Bronchial epithelial cell (primary cell): ENCODE data around the gene LUC7L2. TPM values are rescaled to one million over a fixed set of nuclear protein-coding genes. Genes with fewer than 3 reads are reported as not detected.
A peak's percentile ranks its signal among the peaks of the same experiment; 100 is the strongest.
"Not testable (repeated sequence)": the region's sequence is repeated elsewhere in the genome, so short reads cannot be mapped to it uniquely, and the experiment has no call there.

ENCODE experiments used
- DNase-seq: peaks from one replicate; pipeline ENCODE4 v3.0.0-alpha.2; 2010; ENCODE audit warnings: low read depth
- FAIRE-seq: peaks from 2 replicates; lab custom pipeline; 2011; peaks lifted over from hg19 to GRCh38; lab: Jason Lieb, UNC
- H3K27me3 ChIP-seq: 2 replicates; pipeline ENCODE4 v1.5.1; 2011; ENCODE audit warnings: low read length; ENCODE audit not compliant: control insufficient read depth, insufficient read depth
- H3K36me3 ChIP-seq: 2 replicates; pipeline ENCODE4 v1.5.1; 2011; ENCODE audit warnings: low read length; ENCODE audit not compliant: control insufficient read depth, insufficient read depth
- H3K4me3 ChIP-seq: 2 replicates; pipeline ENCODE4 v1.5.1; 2011; ENCODE audit warnings: mild to moderate bottlenecking, low read depth, low read length, control low read depth
- total RNA-seq: library from RNA; depleted of rRNA; stranded (reverse); fragments of >200 nt; gene quantifications from 2 replicates; pipeline ENCODE4 v1.2.1, GENCODE V29; 2014
- TF ChIP-seq, protein P1 (sequence below): IDR thresholded peaks from 2 replicates; pipeline ENCODE4 v1.5.1; 2011; ENCODE audit warnings: mild to moderate bottlenecking, moderate library complexity, low read length, control low read depth, inconsistent platforms; ENCODE audit not compliant: insufficient read depth, severe bottlenecking

LUC7L2 gene
- total RNA-seq, 1 donor from 2014 or later, result 52.7 TPM

DNA sequence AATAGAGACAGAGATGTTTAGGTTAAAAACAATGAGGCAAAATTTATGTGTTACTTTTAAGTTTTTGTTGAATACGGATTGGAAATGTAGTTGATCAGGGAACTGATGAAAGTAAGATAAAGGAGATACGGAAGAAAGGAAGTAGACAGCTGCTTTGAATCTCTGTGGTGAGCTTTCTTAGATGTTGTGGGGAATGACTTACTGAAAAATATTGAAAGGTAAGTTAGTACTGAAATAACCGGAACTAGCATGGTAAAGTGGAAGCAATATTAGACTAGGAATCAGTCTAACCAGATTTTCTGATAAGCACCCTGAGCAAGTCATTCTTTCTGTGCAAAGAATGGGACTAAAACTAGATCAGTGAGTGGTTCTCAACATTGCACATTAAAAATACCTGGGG, 34.8 kb downstream of the LUC7L2 start:
- Histone ChIP-seq H3K36me3 (peaks cover 8% of the 10 kb centered on the region), H3K27me3 (no peaks in the 10 kb centered on the region), H3K4me3 (no peak overlapping the region)
- TF ChIP-seq, protein P1, sequence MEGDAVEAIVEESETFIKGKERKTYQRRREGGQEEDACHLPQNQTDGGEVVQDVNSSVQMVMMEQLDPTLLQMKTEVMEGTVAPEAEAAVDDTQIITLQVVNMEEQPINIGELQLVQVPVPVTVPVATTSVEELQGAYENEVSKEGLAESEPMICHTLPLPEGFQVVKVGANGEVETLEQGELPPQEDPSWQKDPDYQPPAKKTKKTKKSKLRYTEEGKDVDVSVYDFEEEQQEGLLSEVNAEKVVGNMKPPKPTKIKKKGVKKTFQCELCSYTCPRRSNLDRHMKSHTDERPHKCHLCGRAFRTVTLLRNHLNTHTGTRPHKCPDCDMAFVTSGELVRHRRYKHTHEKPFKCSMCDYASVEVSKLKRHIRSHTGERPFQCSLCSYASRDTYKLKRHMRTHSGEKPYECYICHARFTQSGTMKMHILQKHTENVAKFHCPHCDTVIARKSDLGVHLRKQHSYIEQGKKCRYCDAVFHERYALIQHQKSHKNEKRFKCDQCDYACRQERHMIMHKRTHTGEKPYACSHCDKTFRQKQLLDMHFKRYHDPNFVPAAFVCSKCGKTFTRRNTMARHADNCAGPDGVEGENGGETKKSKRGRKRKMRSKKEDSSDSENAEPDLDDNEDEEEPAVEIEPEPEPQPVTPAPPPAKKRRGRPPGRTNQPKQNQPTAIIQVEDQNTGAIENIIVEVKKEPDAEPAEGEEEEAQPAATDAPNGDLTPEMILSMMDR, result no peak
- DNase-seq (no peak), FAIRE-seq (no peak)

DNA sequence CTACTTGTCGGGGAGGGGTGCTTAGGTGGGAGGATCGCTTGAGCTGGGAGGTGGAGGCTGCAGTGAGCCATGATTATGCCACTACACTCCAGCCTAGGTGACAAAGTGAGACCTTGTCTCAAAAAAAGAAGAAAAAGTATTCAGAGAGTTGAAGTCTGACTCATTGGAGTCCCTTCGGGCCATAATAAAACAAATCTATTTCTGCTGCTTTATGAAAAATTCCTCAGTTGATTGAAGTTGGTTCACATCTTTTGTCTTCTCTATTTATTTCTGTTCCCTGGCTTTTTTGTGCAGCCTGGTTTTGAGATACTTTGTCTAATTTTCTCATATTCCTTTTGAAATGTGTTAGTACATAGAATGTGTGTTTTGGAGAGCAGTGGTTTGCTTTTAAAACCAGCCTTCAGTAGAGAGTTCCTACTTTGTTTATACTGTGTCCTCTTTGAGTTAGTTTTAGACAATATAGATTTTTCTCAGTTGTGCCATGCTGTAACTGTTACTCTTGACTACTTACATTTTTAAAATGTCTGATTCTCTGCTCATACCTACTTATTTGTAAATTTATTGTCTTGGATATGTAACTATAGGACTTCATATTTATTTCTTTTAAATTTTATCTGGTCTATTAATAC, 36.7 kb downstream of the LUC7L2 start:
- TF ChIP-seq, protein P1, result no peak
- Histone ChIP-seq H3K4me3 (no peak overlapping the region), H3K27me3 (no peaks in the 10 kb centered on the region), H3K36me3 (peaks cover 5% of the 10 kb centered on the region)
- DNase-seq, result no peak
- FAIRE-seq, result no peak

DNA sequence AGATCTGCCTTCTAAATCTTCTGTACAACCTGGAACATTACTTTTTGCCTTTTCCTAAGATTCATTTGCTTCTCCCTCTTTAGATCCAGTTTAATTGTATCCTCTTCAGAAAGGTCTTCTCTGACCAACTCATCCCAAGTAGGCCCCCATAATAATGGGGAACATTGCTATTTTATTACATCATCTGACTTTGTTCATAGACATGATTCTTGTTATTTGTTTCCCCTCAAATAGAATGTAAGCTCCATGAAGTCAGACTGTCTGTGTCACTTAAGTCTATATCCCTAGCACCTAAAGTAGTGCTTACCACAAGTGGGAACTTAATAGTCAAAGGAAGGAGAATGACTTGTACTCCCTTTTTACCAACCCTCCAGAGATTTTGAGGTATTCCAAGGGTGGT, 37.5 kb downstream of the LUC7L2 start:
- FAIRE-seq, result no peak
- no peak for DNase-seq
- Histone ChIP-seq H3K4me3 (no peak overlapping the region), H3K36me3 (peaks cover 8% of the 10 kb centered on the region), H3K27me3 (no peaks in the 10 kb centered on the region)
- TF ChIP-seq, protein P1, result no peak

DNA sequence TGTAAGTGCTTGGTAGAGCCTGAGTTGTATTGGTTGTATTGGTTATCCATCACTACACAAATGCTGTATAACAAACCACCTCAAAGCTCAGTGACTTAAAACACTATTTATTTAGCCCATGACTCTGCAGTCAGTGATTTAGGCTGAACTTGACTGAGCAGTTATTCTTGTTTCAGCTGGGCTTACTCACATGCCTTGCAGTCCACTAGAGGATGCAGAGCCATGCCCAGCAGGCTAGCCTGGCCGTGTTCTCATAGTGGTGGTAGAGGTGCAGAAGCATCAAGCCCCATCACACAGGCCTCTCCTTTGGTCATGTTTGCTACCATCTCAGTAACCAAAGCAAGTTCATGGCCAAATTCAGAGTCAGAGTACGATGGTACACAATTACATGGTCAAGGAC, 43.9 kb downstream of the LUC7L2 start:
- Histone ChIP-seq H3K4me3 (no peak overlapping the region), H3K27me3 (no peaks in the 10 kb centered on the region), H3K36me3 (peaks cover 9% of the 10 kb centered on the region)
- DNase-seq (peak; percentile 57), FAIRE-seq (peak; percentile 32)
- TF ChIP-seq, protein P1, result no peak

DNA sequence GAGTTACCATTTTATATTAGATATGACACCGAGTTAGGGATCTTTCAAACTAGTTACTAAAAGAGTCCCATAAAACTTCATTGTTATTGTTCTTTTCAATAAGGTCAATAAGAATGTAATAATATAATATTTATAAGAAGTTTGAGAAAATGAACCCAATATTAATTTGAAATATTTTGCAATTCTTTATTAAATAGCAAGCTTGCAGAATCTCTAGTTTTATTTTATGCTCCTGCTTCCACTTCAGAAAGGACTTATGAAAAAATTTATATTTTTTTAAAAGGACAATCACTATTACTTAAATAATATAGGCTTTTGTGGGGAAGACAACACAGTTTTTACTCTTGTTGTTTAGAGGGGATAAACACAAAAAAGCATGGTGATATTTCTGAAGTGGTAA, 47.9 kb downstream of the LUC7L2 start:
- Histone ChIP-seq H3K27me3 (no peaks in the 10 kb centered on the region), H3K36me3 (peaks cover 3% of the 10 kb centered on the region), H3K4me3 (no peak overlapping the region)
- no peak for DNase-seq
- TF ChIP-seq, protein P1, result no peak
- no peak for FAIRE-seq

DNA sequence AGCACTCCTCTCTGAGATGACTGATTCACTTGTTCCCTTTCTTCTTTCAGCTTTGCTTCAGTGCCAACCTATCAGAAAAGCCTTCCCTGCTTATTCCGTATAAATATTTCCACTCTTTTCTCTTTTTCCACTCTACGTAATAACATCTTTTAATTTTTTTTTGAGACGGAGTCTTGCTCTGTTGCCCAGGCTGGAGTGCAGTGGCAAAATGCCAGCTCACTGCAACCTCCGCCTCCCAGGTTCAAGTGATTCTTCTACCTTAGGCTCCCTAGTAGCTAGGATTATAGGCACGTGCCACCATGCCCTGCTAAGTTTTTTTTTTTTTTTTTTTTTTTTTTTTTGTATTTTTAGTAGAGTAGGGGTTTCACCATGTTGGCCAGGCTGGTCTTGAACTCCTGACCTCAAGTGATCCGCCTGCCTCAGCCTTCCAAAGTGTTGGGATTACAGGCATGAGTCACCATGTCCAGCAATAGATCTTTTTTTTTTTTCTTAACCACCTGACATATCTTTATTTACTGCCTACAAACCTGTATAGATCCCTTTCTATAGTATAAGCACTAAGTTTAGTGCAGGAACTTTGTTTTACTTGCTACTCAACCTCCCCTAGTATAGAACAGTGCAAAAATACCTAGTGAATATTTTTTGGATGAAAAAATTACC, 55.2 kb downstream of the LUC7L2 start:
- DNase-seq, FAIRE-seq, H3K4me3 ChIP-seq, H3K27me3 ChIP-seq: not testable (repeated sequence)
- H3K36me3 ChIP-seq, result peaks cover 15% of the 10 kb centered on the region
